CD4-positive, alpha-beta T cell (primary cell): ENCODE measurements around the gene TMEM183A. TPM values are rescaled to one million over a fixed set of nuclear protein-coding genes. Genes with fewer than 3 reads are reported as not detected.

Experiments used
- ATAC-seq: fragments of 200-7000 bp; cut with Tn5 transposase; one replicate; pipeline ENCODE4 v1.10.0; 2022; ENCODE audit warnings: mild to moderate bottlenecking; ENCODE audit not compliant: poor library complexity
- CTCF ChIA-PET: fragments of 350-600 bp; sonication (Branson Sonifier 250); formaldehyde crosslinking; loops from one replicate; lab custom pipeline; 2021; ENCODE audit warnings: antibody characterized with exemption, inconsistent platforms; lab: Charles Lee
- POLR2A ChIA-PET: fragments of 350-600 bp; sonication (Branson Sonifier 250); formaldehyde crosslinking; loops from one replicate; lab custom pipeline; 2021; ENCODE audit warnings: antibody characterized with exemption, inconsistent platforms; lab: Charles Lee
- DNase-seq, 14 experiments: peaks; one replicate each; pipeline ENCODE4 v3.0.0-alpha.2; 2013 to 2020; ENCODE audit warnings: mixed read lengths in 2 of 14
- H3K27ac ChIP-seq, 2 donors: one replicate each; pipeline versions ENCODE4 v1.5.1 to v1.7.0; 2013; ENCODE audit warnings: low read length in 2 of 2, low read depth in 1 of 2, mild to moderate bottlenecking in 1 of 2
- H3K27me3 ChIP-seq, 2 experiments: 1 replicate in 1 of 2; 2 replicates in 1 of 2; pipeline versions ENCODE4 v1.6.1 to v1.7.0; 2013; ENCODE audit warnings: low read length in 2 of 2, control low read depth in 1 of 2, mild to moderate bottlenecking in 1 of 2, moderate library complexity in 1 of 2; ENCODE audit not compliant: insufficient read depth in 2 of 2, control insufficient read depth in 1 of 2
- H3K36me3 ChIP-seq: one replicate; pipeline ENCODE4 v1.6.1; 2013; ENCODE audit warnings: low read length, control low read depth; ENCODE audit not compliant: insufficient read depth
- H3K4me1 ChIP-seq: one replicate; pipeline ENCODE4 v1.6.1; 2013; ENCODE audit warnings: low read length, control low read depth; ENCODE audit not compliant: insufficient read depth
- H3K4me3 ChIP-seq: one replicate; pipeline ENCODE4 v1.5.1; 2013; ENCODE audit warnings: mild to moderate bottlenecking, low read length, moderate library complexity
- H3K9me3 ChIP-seq, 2 experiments: 1 replicate in 1 of 2; 2 replicates in 1 of 2; pipeline versions ENCODE4 v1.6.1 to v1.7.0; 2013; ENCODE audit warnings: low read length in 2 of 2, mild to moderate bottlenecking in 2 of 2, control low read depth in 1 of 2, moderate library complexity in 1 of 2; ENCODE audit not compliant: control insufficient read depth in 1 of 2, insufficient read depth in 1 of 2
- H3K27ac Mint-ChIP-seq: one replicate; pipeline ENCODE4 v1.8.0; 2020; ENCODE audit warnings: mixed read lengths
- H3K27me3 Mint-ChIP-seq: one replicate; pipeline ENCODE4 v1.8.0; 2021; ENCODE audit warnings: mixed read lengths
- H3K36me3 Mint-ChIP-seq: one replicate; pipeline ENCODE4 v1.8.0; 2021; ENCODE audit warnings: low read depth, mixed read lengths
- H3K4me1 Mint-ChIP-seq: one replicate; pipeline ENCODE4 v1.8.0; 2021; ENCODE audit warnings: low read depth, mixed read lengths
- H3K4me3 Mint-ChIP-seq: one replicate; pipeline ENCODE4 v1.8.0; 2020; ENCODE audit warnings: mild to moderate bottlenecking, mixed read lengths
- H3K9me3 Mint-ChIP-seq: one replicate; pipeline ENCODE4 v1.8.0; 2020; ENCODE audit warnings: mixed read lengths
- intact Hi-C, 2 experiments: fragments of 100-400 bp; cut with DNase I in 1 of 2; cut with micrococcal nuclease in 1 of 2; formaldehyde crosslinking; loops; one replicate each; pipeline versions ENCODE4 v1.15.1 to v1.9.0; 2023 to 2025; cut with DNase I, micrococcal nuclease
- total RNA-seq, 174 experiments: library from RNA in 2 of 174; stranded (reverse) in 2 of 174; gene quantifications; one replicate each; pipeline ENCODE4 v1.2.3 and lab custom pipeline; 2021 to 2026
- TF ChIP-seq, protein P1 (sequence below): fragments of 200-600 bp; IDR thresholded peaks from one replicate; pipeline ENCODE4 v1.8.0; 2022; ENCODE audit warnings: antibody characterized with exemption, mild to moderate bottlenecking

The TMEM183A gene
- total RNA-seq, 2 experiments from 2014 or later: 187 to 194 TPM

DNA sequence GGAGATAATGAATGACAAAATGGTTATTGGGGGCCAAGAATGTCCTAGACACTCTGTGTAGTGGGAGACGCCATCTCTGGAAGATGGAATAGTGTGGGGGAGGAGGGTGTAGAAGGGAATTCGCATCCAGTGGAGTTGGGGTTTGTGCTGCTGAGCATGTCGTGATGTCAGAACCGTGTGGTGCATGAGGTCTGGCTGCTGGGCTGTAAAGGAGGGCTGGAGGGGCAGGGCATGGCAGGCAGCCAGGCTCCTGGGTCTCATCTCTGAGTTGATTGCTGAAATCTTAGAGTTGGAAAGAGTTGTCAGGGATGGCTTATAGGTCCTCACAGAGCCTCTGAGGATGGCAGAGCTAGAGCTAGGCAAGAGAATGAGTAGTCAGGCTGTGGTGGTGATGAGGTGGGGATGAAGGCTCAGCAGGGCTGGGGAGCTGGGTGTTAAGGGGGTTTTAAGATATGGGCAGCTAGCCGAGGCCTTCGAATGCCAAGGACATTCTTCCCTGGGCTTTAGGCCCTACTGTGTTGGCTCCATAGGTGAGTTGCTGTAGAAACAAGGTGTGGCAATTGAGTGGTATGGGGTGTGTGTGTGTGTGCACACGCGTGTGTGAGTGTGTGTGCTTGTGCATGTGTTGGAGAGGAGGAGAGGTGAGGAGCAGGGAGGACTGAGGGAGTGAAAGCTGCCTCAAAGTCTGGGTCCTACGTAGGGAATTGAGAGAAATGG is 21.1 kb downstream of the TMEM183A start:
- no peaks in the 10 kb centered on the region for H3K9me3 ChIP-seq
- H3K27me3 ChIP-seq: no peaks in the 10 kb centered on the region
- H3K4me3 ChIP-seq: no peak overlapping the region
- ATAC-seq (no peak), DNase-seq (peak in 1 of 14 experiments; percentile 4)
- intact Hi-C loops: loop anchor here in 1 of 2 experiments (10.0 kb wide), 1 partner anchor 837 kb away; the partner anchor contains the start of gene SNRPE
- no peak overlapping the region for H3K27ac ChIP-seq
- H3K4me1 ChIP-seq: peaks cover 17% of the 10 kb centered on the region
- ChIA-PET CTCF (interaction anchor here (0.6 to 1.4 kb wide), 2 partner anchors 11 to 893 kb away, joined by 3 to 4 read pairs; no protein-coding TSS in a partner anchor), POLR2A (interaction anchor here (4.6 kb wide), 1 partner anchor 21 kb away, joined by 19 read pairs; the partner anchor contains the start of gene TMEM183A)
- Mint-ChIP-seq H3K4me1 (peaks cover 14% of the 10 kb centered on the region), H3K27me3 (no peaks in the 10 kb centered on the region), H3K4me3 (peak overlapping the region; percentile 82), H3K27ac (no peak overlapping the region), H3K9me3 (no peaks in the 10 kb centered on the region), H3K36me3 (peaks cover 15% of the 10 kb centered on the region)
- H3K36me3 ChIP-seq: peaks cover 11% of the 10 kb centered on the region
- TF ChIP-seq, protein P1, sequence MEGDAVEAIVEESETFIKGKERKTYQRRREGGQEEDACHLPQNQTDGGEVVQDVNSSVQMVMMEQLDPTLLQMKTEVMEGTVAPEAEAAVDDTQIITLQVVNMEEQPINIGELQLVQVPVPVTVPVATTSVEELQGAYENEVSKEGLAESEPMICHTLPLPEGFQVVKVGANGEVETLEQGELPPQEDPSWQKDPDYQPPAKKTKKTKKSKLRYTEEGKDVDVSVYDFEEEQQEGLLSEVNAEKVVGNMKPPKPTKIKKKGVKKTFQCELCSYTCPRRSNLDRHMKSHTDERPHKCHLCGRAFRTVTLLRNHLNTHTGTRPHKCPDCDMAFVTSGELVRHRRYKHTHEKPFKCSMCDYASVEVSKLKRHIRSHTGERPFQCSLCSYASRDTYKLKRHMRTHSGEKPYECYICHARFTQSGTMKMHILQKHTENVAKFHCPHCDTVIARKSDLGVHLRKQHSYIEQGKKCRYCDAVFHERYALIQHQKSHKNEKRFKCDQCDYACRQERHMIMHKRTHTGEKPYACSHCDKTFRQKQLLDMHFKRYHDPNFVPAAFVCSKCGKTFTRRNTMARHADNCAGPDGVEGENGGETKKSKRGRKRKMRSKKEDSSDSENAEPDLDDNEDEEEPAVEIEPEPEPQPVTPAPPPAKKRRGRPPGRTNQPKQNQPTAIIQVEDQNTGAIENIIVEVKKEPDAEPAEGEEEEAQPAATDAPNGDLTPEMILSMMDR: no peak

DNA sequence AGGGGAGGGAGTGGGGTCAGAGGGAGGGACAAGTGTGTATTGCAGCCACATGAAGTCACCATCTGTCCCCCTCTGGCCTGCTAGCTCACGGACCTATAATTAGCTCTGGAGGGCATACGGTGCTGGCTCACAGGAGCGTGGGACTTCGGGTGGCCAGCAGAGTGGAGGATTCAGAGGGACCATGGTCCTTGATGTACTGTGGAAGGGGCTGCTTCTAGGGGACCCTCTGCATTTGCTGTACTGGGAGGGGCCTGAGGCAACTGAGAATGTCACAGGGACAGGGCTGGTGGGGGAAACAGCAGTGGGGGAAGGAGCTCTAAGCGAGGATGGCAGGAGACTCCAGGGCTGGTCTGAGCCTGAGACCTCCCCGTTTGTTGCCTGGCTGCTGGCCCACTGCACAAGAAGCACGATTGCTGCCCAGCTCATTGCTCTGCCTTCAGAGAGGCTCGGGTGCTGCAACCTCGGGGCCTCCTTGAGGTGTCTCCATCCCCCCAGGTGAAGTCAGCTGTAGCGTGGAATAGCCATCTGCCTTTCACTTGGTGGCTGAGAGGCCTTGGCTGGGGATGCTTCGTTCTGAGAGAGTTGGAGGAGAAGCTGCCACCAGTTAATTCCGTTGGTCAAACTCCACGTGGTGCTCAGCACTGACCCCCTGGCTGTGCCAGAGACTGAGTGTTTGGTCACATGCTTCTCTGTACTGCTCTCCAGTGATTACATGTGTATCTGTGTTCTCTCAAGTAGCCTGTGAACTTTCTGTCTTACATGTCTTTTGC is 21.8 kb downstream of the TMEM183A start:
- H3K4me1 ChIP-seq: peaks cover 17% of the 10 kb centered on the region
- Mint-ChIP-seq H3K4me3 (no peak overlapping the region), H3K27me3 (no peaks in the 10 kb centered on the region), H3K4me1 (peaks cover 14% of the 10 kb centered on the region), H3K36me3 (peaks cover 9% of the 10 kb centered on the region), H3K27ac (no peak overlapping the region), H3K9me3 (no peaks in the 10 kb centered on the region)
- ChIA-PET POLR2A (interaction anchor here (4.6 kb wide), 1 partner anchor 22 kb away, joined by 19 read pairs; the partner anchor contains the start of gene TMEM183A), CTCF (interaction anchor here (0.6 to 1.7 kb wide), 2 partner anchors 11 to 892 kb away, joined by 3 to 6 read pairs; no protein-coding TSS in a partner anchor)
- H3K4me3 ChIP-seq: no peak overlapping the region
- no peaks in the 10 kb centered on the region for H3K27me3 ChIP-seq
- no peaks in the 10 kb centered on the region for H3K9me3 ChIP-seq
- ATAC-seq (no peak), DNase-seq (peak in 1 of 14 experiments; percentile 27)
- TF ChIP-seq, protein P1: no peak
- intact Hi-C loops: loop anchor here in 1 of 2 experiments (10.0 kb wide), 1 partner anchor 836 kb away; the partner anchor contains the start of gene SNRPE
- peaks cover 5% of the 10 kb centered on the region for H3K36me3 ChIP-seq
- H3K27ac ChIP-seq: no peak overlapping the region

DNA sequence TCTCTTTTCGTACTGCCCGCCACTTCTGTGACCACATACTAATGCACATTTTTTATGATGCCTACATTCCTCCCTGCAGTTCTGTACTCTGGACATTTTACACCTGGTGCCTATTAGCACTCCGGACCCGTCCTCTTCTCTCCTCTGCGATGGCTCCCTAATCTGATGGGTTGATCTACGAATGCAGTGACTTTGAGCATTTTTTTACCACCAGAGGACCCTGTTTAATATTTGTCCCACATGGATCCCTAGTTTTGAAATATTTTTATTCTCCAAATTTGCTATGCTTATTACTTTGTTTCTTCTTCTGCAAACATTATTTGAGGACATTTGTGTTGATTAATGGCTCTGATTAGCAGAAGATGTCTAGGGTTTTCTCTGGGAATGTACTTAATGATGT is 24.3 kb downstream of the TMEM183A start:
- TF ChIP-seq, protein P1: no peak
- ATAC-seq (no peak), DNase-seq (no peak)
- Mint-ChIP-seq H3K27ac (no peak overlapping the region), H3K27me3 (no peaks in the 10 kb centered on the region), H3K4me3 (no peak overlapping the region), H3K4me1 (peaks cover 6% of the 10 kb centered on the region), H3K36me3 (no peaks in the 10 kb centered on the region), H3K9me3 (no peaks in the 10 kb centered on the region)
- no peak overlapping the region for H3K27ac ChIP-seq
- H3K4me1 ChIP-seq: peaks cover 11% of the 10 kb centered on the region
- H3K9me3 ChIP-seq: no peaks in the 10 kb centered on the region
- intact Hi-C loops: no loop called here
- ChIA-PET CTCF (interaction anchor here (0.6 kb wide), 1 partner anchor 233 kb away, joined by 3 read pairs; no protein-coding TSS in a partner anchor), POLR2A (no interaction called here)
- H3K4me3 ChIP-seq: no peak overlapping the region
- no peaks in the 10 kb centered on the region for H3K27me3 ChIP-seq
- no peaks in the 10 kb centered on the region for H3K36me3 ChIP-seq
